Astrocyte of the spinal cord (primary cell): ENCODE data around the gene EIF4E2.
"Not testable (repeated sequence)": the region's sequence is repeated elsewhere in the genome, so short reads cannot be mapped to it uniquely, and the experiment has no call there.

Source experiments
- DNase-seq: peaks from one replicate; pipeline ENCODE4 v3.0.0; 2011; ENCODE audit warnings: low read depth, low spot score
- H3K4me3 ChIP-seq: 2 replicates; pipeline ENCODE4 v1.5.1; 2011; ENCODE audit warnings: low read depth, mild to moderate bottlenecking, low read length, moderate library complexity
- in situ Hi-C: cut with HindIII; loops from 2 replicates; pipeline ENCODE4 v1.10.0; 2017; ENCODE audit warnings: low sequenced_read_pairs
- TF ChIP-seq, protein P1 (sequence below): IDR thresholded peaks from 2 replicates; pipeline ENCODE4 v1.5.1; 2012; ENCODE audit warnings: low read depth, mild to moderate bottlenecking, low read length, inconsistent platforms

EIF4E2 gene

DNA sequence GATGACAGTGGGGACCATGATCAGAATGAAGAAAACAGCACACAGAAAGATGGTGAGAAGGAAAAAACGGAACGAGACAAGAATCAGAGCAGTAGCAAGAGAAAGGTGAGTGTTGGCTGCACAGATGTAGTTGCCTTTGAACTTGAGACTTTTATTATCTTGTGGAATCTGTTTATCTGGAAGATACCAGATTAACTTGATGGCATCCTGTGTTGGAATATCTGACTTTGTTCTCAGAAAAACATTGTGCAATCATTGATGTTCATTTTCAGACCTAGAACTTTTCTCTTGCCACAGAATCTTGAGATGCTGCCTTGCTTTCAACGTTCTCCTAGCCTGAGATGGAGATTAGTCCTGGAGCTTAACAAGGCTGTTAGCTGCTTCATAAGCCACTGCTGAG lies 5.9 kb downstream of the EIF4E2 start:
- no peak overlapping the region for H3K4me3 ChIP-seq
- TF ChIP-seq, protein P1, sequence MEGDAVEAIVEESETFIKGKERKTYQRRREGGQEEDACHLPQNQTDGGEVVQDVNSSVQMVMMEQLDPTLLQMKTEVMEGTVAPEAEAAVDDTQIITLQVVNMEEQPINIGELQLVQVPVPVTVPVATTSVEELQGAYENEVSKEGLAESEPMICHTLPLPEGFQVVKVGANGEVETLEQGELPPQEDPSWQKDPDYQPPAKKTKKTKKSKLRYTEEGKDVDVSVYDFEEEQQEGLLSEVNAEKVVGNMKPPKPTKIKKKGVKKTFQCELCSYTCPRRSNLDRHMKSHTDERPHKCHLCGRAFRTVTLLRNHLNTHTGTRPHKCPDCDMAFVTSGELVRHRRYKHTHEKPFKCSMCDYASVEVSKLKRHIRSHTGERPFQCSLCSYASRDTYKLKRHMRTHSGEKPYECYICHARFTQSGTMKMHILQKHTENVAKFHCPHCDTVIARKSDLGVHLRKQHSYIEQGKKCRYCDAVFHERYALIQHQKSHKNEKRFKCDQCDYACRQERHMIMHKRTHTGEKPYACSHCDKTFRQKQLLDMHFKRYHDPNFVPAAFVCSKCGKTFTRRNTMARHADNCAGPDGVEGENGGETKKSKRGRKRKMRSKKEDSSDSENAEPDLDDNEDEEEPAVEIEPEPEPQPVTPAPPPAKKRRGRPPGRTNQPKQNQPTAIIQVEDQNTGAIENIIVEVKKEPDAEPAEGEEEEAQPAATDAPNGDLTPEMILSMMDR: no peak
- DNase-seq: no peak
- in situ Hi-C loops: no loop called here

DNA sequence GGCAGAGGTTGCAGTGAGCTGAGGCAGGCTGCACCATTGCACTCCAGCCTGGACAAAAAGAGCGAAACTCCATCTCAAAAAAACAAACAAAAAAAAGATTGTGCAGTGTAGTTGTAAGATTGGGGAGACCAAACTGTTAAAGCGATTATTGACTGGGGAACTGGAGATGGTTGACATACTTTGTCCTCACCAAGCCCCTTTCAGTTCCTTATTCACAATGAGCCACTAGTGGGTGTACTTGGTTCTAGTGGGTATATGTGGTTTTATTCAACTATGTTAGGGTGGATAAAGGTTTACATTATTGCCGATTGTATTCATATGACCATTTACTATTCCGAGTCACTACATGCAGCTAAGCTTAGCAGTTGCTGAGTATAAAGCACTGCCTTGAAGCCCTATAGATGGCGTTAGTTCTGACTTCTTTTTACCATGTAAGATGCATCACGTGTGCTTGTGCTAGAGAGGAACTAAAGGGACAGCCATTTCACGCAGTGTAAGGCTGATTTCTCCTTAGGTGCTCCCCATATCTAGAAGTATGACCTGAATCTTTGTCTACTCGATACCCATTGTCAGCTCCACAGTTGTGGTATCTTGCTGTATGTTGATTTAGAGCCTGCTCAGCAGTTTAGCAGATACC lies 12.1 kb downstream of the EIF4E2 start:
- no peak for DNase-seq
- H3K4me3 ChIP-seq: no peak overlapping the region
- TF ChIP-seq, protein P1: no peak
- in situ Hi-C loops: no loop called here

DNA sequence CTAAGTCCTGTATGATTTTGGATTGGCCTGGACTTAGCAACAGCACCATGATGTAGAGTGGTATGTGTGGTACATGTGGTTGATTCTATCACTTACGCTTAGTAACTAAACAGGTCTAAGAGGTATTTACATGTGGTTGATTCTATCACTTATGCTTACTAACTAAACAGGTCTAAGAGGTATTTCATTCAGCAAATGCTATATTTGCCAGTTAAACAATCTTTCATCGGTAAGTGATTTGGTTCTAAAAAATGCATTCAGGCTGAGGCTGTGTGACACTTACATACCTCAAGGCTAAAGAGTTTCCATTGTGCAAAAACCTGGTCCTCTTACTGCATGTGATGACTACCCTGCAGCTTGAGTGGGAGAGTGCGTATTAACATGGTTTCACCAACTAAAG lies 13.1 kb downstream of the EIF4E2 start:
- H3K4me3 ChIP-seq: no peak overlapping the region
- DNase-seq: no peak
- TF ChIP-seq, protein P1: no peak
- in situ Hi-C loops: no loop called here

DNA sequence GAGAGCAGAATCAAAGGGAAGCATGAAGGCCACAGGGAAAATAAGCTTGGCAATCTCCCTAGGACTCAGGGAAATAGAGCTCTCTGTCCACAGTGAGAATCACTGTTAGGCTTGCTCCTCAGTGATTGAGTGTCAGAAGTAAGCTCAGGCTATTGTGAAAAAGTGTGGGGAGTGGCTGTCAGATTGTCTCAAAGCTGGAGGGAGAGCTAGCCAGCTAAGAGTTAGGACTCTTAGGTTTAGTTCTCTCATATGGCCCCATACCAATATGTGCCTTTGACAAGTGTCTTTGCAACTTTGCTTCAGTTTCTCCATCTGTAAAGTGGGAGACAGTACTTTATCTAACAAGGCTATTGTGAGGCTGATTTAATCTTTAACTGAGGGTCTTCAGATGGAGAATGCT lies 17.2 kb downstream of the EIF4E2 start:
- H3K4me3 ChIP-seq: no peak overlapping the region
- in situ Hi-C loops: no loop called here
- DNase-seq: no peak
- TF ChIP-seq, protein P1: no peak

DNA sequence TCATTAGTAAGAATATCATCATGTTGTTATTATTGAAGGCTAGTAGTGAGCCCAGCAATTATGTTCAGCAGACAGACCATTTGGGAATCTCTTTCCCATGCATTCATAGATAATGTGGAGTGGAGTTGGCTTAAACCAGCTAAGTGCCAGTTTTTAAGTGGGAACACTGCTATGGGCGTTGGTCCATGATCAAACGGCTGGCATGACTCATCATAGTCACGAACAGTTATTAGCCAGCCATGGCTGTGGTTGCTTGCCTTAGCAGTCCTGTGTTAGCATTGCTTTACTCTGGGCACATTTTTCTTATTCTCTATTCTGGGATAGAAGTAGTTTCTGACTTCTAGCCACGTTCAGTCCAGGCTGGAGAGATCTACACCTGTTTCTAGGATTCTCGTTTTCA lies 17.7 kb downstream of the EIF4E2 start:
- TF ChIP-seq, protein P1: no peak
- in situ Hi-C loops: no loop called here
- no peak overlapping the region for H3K4me3 ChIP-seq
- peak; percentile 84 for DNase-seq

DNA sequence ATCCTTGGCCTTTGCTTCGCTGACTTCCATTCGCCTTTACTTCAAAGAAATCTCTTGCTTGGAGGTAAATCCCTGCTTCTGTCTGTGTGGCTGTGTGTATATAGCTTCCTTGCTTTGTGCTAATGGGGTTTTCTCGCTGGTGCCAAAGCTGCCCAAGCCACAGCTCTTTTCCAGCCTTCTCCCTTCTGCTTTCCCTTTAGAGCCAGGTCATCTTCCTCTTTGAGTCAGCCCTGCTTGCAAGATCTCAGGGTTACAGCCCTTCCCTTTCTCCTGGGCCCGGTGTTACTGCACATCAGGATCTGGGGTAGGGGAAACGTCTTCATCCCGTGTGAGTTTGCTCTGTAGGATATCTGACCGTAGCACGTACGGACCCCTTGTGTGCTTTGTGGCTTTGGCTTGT lies 19.1 kb downstream of the EIF4E2 start:
- H3K4me3 ChIP-seq: no peak overlapping the region
- DNase-seq: no peak
- TF ChIP-seq, protein P1: no peak
- in situ Hi-C loops: no loop called here

DNA sequence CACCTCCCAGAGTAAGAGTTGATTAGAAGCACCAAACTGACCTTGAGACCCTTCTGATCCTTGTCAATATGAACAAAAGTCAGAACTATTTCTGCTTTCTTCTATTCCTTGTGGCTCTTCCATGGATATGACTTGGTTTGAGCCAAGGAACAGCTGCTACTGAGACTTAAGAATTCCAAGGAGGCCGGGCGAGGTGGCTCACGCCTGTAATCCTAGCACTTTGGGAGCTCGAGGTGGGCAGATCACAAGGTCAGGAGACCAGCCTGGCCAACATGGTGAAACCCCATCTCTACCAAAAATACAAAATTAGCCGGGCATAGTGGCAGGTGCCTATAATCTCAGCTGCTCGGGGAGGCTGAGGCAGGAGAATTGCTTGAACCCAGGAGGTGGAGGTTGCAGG lies 20.0 kb downstream of the EIF4E2 start:
- DNase-seq, H3K4me3 ChIP-seq, in situ Hi-C loops: not testable (repeated sequence)
